Thoracic aorta (tissue), 2 donors: Measurements from ENCODE around the gene ABCB1. TPM values are rescaled to one million over a fixed set of nuclear protein-coding genes. Genes with fewer than 3 reads are reported as not detected.

ENCODE experiments used
- ATAC-seq: fragments of 150-250 bp; one replicate; pipeline ENCODE4 v1.8.0; 2017; ENCODE audit warnings: low read depth; ENCODE audit not compliant: insufficient number of reproducible peaks, low FRiP score
- DNase-seq: peaks from one replicate; pipeline ENCODE4 v3.0.0-alpha.2; 2020; ENCODE audit warnings: low spot score
- H3K27ac ChIP-seq, 2 donors: fragments of 200-600 bp; sonication (generic); 1 replicate in 1 of 2; 2 replicates in 1 of 2; pipeline ENCODE4 v1.5.1; 2016; ENCODE audit warnings: mild to moderate bottlenecking in 2 of 2, moderate library complexity in 2 of 2
- H3K27me3 ChIP-seq: fragments of 200-600 bp; sonication (generic); replicated peaks from 2 replicates; pipeline ENCODE4 v1.6.0; 2016; ENCODE audit warnings: mild to moderate bottlenecking; ENCODE audit not compliant: insufficient read depth
- H3K36me3 ChIP-seq: fragments of 200-600 bp; sonication (generic); one replicate; pipeline ENCODE4 v1.5.1; 2016
- H3K4me1 ChIP-seq, 2 donors: fragments of 200-600 bp; sonication (generic); 1 replicate in 1 of 2; 2 replicates in 1 of 2; pipeline versions ENCODE4 v1.5.1 to v1.6.0; 2016; ENCODE audit warnings: low read depth in 2 of 2, mild to moderate bottlenecking in 1 of 2; ENCODE audit not compliant: control insufficient read depth in 1 of 2
- H3K4me3 ChIP-seq: fragments of 200-600 bp; sonication (generic); 2 replicates; pipeline ENCODE4 v1.5.1; 2016; ENCODE audit warnings: mild to moderate bottlenecking
- H3K9me3 ChIP-seq: fragments of 200-600 bp; sonication (generic); 2 replicates; pipeline ENCODE4 v1.5.1; 2016
- total RNA-seq, 2 donors: library from RNA; depleted of rRNA; stranded (reverse); fragments of >200 nt; gene quantifications; one replicate each; pipeline versions ENCODE4 v1.1.0 to v1.2.3, GENCODE V29; 2016
- TF ChIP-seq, protein P1 (sequence below): fragments of 200-600 bp; sonication (generic); IDR thresholded peaks from one replicate; pipeline ENCODE4 v1.5.1; 2019; ENCODE audit warnings: antibody characterized with exemption

Gene ABCB1
- total RNA-seq, 2 donors from 2014 or later: 1.4 to 10.6 TPM

DNA sequence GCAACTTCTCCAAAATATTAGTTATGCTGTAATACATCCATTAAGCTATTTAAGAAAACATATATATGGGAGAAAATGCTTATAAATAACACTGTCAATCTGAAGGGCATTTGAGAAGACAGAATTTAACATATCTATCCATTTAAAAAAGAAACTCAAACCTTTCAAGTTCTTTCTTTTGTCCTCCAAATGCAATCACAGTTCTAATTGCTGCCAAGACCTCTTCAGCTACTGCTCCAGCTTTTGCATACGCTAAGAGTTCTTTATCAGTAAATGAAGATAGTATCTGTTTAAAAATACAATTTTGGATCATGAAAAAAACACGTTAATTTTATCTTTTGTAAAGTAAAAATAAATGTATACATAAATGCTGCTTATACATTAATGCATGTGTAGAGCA lies 39.6 kb downstream of the ABCB1 start:
- Histone ChIP-seq H3K4me1 (no peaks in the 10 kb centered on the region), H3K27me3 (no peaks in the 10 kb centered on the region), H3K4me3 (no peak overlapping the region), H3K9me3 (no peaks in the 10 kb centered on the region), H3K27ac (no peak overlapping the region), H3K36me3 (no peaks in the 10 kb centered on the region)
- DNase-seq: no peak
- TF ChIP-seq, protein P1, sequence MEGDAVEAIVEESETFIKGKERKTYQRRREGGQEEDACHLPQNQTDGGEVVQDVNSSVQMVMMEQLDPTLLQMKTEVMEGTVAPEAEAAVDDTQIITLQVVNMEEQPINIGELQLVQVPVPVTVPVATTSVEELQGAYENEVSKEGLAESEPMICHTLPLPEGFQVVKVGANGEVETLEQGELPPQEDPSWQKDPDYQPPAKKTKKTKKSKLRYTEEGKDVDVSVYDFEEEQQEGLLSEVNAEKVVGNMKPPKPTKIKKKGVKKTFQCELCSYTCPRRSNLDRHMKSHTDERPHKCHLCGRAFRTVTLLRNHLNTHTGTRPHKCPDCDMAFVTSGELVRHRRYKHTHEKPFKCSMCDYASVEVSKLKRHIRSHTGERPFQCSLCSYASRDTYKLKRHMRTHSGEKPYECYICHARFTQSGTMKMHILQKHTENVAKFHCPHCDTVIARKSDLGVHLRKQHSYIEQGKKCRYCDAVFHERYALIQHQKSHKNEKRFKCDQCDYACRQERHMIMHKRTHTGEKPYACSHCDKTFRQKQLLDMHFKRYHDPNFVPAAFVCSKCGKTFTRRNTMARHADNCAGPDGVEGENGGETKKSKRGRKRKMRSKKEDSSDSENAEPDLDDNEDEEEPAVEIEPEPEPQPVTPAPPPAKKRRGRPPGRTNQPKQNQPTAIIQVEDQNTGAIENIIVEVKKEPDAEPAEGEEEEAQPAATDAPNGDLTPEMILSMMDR: no peak
- ATAC-seq: no peak

DNA sequence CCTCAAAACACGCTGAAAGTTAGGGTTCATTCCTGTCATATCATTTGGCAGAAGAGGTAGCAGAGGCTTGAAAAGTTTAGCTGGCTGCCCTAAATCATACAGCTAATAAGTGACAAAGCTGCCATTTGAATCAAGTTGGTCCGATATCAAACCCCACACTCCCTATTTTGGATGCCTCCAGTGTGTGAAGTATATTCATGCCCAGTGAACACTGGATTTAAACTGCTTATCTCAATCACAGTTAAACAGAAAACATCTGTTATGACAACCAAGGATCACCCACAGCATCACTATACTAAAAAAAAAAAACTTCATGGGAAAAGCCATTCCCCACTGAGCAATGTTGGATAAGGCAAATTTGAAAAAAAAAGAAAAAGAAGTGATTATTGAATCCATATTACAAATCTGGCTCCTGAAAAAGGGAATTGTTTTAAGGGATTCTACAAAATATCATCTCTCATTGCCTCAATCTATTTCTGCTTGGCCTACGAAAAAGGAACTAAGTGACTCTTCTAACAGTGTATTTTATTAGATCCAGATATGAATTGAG lies 48.3 kb downstream of the ABCB1 start:
- DNase-seq: no peak
- no peaks in the 10 kb centered on the region for H3K4me1 ChIP-seq

DNA sequence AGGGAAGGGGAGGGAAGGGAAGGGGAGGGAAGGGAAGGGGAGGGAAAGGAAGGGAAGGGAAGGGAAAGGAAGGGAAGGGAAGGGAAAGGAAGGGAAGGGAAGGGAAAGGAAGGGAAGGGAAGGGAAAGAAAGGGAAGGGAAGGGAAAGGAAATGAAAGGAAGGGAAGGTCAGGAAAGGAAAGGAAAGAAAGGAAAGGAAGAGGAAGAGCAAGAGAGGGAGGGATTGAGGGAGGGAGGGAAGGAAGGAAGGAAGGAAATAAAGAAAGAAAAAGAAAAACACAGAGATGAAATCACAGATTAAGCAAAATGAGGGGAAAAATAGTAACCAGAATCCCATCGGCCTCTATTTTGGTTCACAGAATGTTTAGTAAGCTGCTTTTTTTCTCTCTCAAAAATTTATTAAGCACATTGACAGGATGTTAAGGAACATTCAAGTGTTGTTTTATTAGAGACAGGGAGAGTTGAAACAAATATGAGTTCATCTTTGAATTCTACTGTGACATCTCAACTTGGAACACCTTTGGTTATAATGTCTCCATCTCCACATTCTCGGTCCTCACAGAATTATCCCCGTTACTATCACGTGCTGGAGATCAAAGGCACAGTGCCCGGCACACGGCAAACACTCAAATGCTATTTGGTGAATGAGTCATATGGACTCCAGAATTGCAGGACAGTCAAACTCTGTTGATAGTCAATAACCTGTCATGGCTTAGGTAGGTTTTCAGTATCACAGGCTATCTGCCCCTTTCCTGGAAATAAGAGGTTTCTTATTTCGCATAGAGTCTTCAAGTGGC lies 52.4 kb downstream of the ABCB1 start:
- no peaks in the 10 kb centered on the region for H3K9me3 ChIP-seq
- TF ChIP-seq, protein P1: no peak
- no peak overlapping the region for H3K27ac ChIP-seq
- H3K36me3 ChIP-seq: no peaks in the 10 kb centered on the region
- H3K4me3 ChIP-seq: no peak overlapping the region
- H3K4me1 ChIP-seq: no peaks in the 10 kb centered on the region
- no peaks in the 10 kb centered on the region for H3K27me3 ChIP-seq
- DNase-seq (no peak), ATAC-seq (no peak)

More for the DNA sequence above, 48.3 kb downstream of the ABCB1 start:
- H3K4me3 ChIP-seq: no peak overlapping the region
- H3K27ac ChIP-seq: no peak overlapping the region
- no peaks in the 10 kb centered on the region for H3K9me3 ChIP-seq
- TF ChIP-seq, protein P1: no peak
- H3K36me3 ChIP-seq: no peaks in the 10 kb centered on the region
- ATAC-seq: no peak
- H3K27me3 ChIP-seq: no peaks in the 10 kb centered on the region

DNA sequence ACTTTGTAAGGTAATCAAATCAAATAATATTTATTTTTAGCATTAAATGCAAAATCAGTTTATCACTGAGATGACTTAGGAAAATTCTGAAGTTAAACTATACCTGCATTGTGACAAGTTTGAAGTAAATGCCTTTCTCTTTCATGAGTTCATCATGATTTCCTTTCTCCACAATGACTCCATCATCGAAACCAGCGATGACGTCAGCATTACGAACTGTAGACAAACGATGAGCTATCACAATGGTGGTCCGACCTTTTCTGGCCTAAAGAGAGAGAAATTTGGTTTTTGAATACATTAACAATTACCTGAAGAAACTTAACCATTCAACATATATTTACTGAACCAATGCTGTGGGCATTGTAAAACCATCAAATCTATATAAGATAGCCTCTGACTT lies 54.9 kb downstream of the ABCB1 start:
- no peak overlapping the region for H3K4me3 ChIP-seq
- H3K36me3 ChIP-seq: no peaks in the 10 kb centered on the region
- no peak for ATAC-seq
- H3K9me3 ChIP-seq: no peaks in the 10 kb centered on the region
- no peak overlapping the region for H3K27ac ChIP-seq
- no peak for DNase-seq
- H3K27me3 ChIP-seq: no peaks in the 10 kb centered on the region
- no peaks in the 10 kb centered on the region for H3K4me1 ChIP-seq
- TF ChIP-seq, protein P1: no peak

DNA sequence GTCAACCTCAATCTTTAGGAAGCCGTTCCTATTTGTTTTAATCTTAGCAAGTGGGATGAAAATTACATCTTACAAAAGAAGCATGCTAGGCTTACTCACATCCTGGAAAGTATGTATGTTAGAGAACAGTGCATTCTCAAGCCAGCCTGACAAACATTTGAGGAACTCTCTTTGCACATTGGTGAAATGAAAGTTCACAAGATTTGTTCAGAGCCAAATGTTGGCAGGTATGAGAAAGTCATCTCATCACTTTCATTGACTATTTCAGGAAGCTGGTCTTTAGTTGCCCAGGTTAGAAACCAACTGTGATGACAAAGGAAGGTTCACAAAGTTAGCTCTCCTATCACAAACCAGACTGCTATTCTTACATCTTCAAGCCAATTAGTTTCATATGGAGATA lies 57.1 kb downstream of the ABCB1 start:
- no peak overlapping the region for H3K4me3 ChIP-seq
- DNase-seq (no peak), ATAC-seq (no peak)
- TF ChIP-seq, protein P1: no peak
- H3K27me3 ChIP-seq: no peaks in the 10 kb centered on the region
- H3K36me3 ChIP-seq: no peaks in the 10 kb centered on the region
- no peaks in the 10 kb centered on the region for H3K9me3 ChIP-seq
- no peak overlapping the region for H3K27ac ChIP-seq
- H3K4me1 ChIP-seq: no peaks in the 10 kb centered on the region
